Epithelial cell of esophagus (primary cell): ENCODE data around the gene PPP2R3A.
A peak's percentile ranks its signal among the peaks of the same experiment; 100 is the strongest.
"Not testable (repeated sequence)": the region's sequence is repeated elsewhere in the genome, so short reads cannot be mapped to it uniquely, and the experiment has no call there.

ENCODE experiments used
- DNase-seq: peaks from one replicate; pipeline ENCODE4 v3.0.0; 2010; ENCODE audit warnings: low read depth
- H3K4me3 ChIP-seq: 2 replicates; pipeline ENCODE4 v1.5.1; 2011; ENCODE audit warnings: mild to moderate bottlenecking, low read length, control low read depth
- TF ChIP-seq, protein P1 (sequence below): IDR thresholded peaks from 2 replicates; pipeline ENCODE4 v1.5.1; 2011; ENCODE audit warnings: low read depth, mild to moderate bottlenecking, low read length, control low read depth, inconsistent platforms; ENCODE audit not compliant: insufficient read depth; ENCODE audit errors: missing control alignments

Gene PPP2R3A

DNA sequence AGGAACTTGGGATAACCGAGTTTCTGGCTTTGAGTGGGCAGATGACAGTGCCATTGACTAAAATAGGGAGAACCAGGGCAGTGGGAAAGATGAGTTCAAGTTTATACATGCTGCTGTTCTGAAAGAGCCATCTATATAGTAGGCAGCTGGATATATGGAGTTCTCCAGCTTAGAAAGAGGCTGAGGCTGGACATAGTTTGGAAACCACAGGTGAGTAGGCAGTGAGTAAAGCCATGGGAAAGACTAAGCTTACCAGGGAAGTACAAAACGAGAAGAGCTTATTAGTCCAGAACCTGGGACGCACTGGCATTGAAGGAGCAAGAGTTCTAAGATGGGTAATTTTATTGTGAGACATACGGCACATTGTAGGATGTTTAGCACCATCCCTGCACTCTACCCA is 176.4 kb downstream of the PPP2R3A start:
- TF ChIP-seq, protein P1, sequence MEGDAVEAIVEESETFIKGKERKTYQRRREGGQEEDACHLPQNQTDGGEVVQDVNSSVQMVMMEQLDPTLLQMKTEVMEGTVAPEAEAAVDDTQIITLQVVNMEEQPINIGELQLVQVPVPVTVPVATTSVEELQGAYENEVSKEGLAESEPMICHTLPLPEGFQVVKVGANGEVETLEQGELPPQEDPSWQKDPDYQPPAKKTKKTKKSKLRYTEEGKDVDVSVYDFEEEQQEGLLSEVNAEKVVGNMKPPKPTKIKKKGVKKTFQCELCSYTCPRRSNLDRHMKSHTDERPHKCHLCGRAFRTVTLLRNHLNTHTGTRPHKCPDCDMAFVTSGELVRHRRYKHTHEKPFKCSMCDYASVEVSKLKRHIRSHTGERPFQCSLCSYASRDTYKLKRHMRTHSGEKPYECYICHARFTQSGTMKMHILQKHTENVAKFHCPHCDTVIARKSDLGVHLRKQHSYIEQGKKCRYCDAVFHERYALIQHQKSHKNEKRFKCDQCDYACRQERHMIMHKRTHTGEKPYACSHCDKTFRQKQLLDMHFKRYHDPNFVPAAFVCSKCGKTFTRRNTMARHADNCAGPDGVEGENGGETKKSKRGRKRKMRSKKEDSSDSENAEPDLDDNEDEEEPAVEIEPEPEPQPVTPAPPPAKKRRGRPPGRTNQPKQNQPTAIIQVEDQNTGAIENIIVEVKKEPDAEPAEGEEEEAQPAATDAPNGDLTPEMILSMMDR = no peak
- no peak overlapping the region for H3K4me3 ChIP-seq
- DNase-seq = peak; percentile 89

DNA sequence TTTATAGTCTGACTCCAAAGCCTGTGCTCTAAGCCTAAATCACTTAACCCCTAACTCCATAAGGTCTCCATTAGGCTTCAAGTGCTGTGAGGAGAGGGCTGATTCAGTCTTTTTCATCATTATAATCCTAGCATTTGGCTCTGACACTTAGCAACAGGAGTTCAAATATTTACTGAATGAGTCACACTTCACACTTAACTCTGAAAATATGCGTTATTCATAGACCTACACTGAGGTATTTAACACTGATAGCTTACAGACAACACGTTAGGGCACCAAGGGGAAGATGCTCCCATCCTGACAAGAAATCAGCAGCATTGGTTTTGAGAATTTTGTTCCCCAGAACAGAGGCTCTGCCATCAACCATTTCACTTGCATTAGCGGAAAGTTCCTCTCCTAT is 177.1 kb downstream of the PPP2R3A start:
- no peak overlapping the region for H3K4me3 ChIP-seq
- peak; percentile 91 for DNase-seq
- TF ChIP-seq, protein P1 = no peak

DNA sequence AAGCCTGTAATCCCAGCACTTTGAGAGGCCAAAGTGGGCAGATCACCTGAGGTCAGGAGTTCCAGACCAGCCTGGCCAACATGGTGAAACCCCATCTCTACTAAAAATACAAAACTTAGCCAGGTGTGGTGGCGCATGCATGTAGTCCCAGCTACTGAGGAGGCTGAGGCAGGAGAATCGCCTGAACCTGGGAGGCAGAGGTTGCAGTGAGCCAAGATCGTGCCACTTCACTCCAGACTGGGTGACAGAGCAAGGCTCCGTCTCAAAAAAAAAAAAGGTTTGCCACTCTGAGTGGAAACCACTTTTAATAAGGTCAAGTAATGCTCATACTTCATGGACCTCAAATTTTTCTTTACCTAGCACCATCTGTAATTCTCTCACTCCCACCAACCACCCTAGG is 178.9 kb downstream of the PPP2R3A start:
- H3K4me3 ChIP-seq, DNase-seq: not testable (repeated sequence)

DNA sequence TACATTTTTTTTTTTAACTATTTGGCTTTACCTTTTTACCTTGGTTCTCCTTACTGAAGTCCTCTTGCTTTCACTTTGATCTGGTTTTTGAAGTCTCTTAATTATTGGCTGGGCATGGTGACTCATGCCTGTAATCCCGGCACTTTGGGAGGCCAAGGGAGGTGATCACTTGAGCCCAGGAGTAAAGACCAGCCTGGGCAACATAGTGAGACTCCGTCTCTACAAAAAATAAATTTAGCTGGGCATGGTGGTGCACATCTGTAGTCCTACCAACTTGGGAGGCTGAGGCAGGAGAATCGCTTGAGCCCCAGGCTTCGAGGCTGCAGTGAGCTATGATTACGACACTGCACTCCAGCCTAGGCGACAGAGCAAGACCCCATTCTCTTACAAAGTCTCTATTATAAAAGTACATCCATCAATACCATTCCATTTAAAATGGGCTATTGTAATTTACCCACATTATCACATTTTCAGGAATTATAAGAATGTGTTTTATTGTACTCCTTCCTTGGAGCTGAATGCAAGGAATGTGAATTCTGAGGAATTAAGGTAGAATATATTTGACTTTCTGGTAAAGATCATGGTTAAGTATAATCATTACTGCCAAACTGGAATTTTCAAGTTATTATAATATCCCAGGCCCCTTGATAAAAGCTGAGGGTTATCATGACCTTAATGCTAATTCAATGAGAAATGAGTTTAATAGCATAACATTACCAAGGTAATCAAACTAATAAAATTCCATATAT is 181.6 kb downstream of the PPP2R3A start:
- H3K4me3 ChIP-seq = no peak overlapping the region
- TF ChIP-seq, protein P1 = no peak
- DNase-seq = no peak

DNA sequence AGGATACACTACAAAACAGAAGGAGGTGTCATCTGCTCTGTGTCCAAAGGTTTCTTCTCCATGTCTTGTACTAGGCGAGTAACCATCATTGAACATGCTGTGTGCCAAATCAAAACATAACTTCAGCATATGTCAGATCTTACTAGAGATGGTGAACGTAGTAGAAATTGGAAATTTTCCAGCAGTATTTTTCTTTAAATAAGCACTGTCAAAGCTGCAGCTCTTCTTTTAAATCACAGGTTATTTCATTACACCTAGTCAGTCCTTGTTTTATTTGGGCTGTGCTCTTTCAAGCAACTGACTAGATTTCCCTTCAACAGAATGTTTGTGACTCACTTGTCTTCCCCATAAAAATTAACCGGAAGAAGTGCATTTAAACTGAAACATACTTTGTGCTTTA is 184.1 kb downstream of the PPP2R3A start:
- peak; percentile 22 for DNase-seq
- H3K4me3 ChIP-seq = no peak overlapping the region
- TF ChIP-seq, protein P1 = no peak

DNA sequence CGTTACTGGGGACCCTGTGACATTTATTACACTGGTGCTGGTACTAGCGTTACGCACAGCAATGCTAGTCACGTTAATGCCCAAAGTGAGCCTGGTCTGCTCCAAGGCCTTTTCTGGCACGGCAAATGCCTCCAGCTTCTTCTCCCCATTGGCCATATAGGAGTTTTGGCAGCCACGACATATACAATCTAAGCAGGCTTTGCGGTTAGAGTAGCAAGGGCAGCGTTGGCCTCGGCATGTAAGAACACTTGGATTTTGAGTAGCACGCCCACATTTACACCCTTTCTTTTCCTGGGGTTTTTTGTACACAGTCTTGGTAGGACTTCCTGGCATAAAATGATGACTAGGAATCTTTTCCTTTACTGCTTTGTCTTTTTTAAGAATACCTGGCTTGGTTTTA is 185.7 kb downstream of the PPP2R3A start:
- no peak overlapping the region for H3K4me3 ChIP-seq
- TF ChIP-seq, protein P1 = no peak
- DNase-seq = peak; percentile 52

DNA sequence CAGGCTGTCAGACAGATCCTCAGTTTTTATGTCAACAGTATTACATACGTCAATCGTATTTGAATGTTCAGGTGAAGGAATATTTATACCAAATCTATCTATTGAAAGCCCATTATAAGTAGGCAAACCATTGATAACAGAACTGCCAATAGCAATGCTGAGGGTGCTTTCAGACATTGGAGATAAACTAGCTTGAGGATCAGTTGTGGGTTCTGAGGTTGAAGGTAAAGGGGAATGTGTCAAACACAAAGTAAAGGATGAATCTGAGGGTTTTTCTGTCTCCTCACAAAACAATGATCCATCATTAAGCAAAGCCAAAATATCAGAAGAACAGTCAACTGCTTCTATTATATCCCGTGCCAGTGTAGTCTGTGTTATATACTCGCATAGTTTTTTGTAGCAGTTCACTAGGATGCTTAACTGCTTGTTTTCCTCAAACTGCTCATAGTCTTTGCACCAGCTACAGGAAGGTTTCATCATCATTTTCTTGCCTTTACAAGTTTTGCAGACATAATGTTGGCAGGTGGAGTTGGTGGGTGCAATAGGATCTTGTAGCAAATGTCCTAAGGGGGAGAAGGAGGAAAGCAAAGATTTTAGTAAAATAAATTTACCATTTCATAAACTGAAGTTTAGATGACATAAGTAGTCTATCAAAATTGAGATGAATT is 186.8 kb downstream of the PPP2R3A start:
- H3K4me3 ChIP-seq = no peak overlapping the region
- peak; percentile 55 for DNase-seq
- TF ChIP-seq, protein P1 = no peak
